Cardiac muscle cell (in vitro differentiated cells and primary cell): Measurements from ENCODE around the gene DEPDC5. TPM values are rescaled to one million over a fixed set of nuclear protein-coding genes. Genes with fewer than 3 reads are reported as not detected.

Source experiments
- DNase-seq, 2 donors: peaks; one replicate each; pipeline versions ENCODE4 v3.0.0 to v3.0.0-alpha.2; 2010 to 2017; ENCODE audit warnings: low read depth in 1 of 2, low spot score in 1 of 2
- H3K27ac ChIP-seq: fragments of 200-600 bp; sonication (generic); 2 replicates; pipeline ENCODE4 v1.5.1; 2016
- H3K27me3 ChIP-seq: fragments of 200-600 bp; sonication (generic); 2 replicates; pipeline ENCODE4 v1.6.0; 2016; ENCODE audit warnings: control low read depth
- H3K36me3 ChIP-seq: fragments of 200-600 bp; sonication (generic); 2 replicates; pipeline ENCODE4 v1.5.1; 2016; ENCODE audit warnings: control low read depth
- H3K4me1 ChIP-seq: fragments of 200-600 bp; sonication (generic); 2 replicates; pipeline ENCODE4 v1.8.1; 2017; ENCODE audit warnings: low read depth, mild to moderate bottlenecking, mixed run types
- H3K4me3 ChIP-seq: fragments of 200-600 bp; sonication (generic); 2 replicates; pipeline ENCODE4 v1.5.1; 2016; ENCODE audit warnings: mild to moderate bottlenecking
- H3K9me3 ChIP-seq: fragments of 200-600 bp; sonication (generic); 2 replicates; pipeline ENCODE4 v1.5.1; 2017; ENCODE audit warnings: low read depth, mild to moderate bottlenecking, control low read depth
- CTCF ChIP-seq: IDR thresholded peaks from 2 replicates; pipeline ENCODE4 v1.5.1; 2012; ENCODE audit warnings: low read depth, mild to moderate bottlenecking, low read length
- polyA plus RNA-seq: library from polyadenylated mRNA; unstranded; fragments of >200 nt; fragmentation: Nextera tagmentation; extraction: Ambion mirVana; gene quantifications from 2 replicates; pipeline ENCODE4 v1.2.1, GENCODE V29; 2016
- total RNA-seq: library from RNA; depleted of rRNA; stranded (reverse); fragments of >200 nt; gene quantifications from 2 replicates; pipeline ENCODE4 v1.2.3, GENCODE V29; 2016

Gene DEPDC5
- total and polyA plus RNA-seq, 2 experiments from 2014 or later: 18.2 to 30.6 TPM

- H3K9me3 ChIP-seq: no peaks in the 10 kb centered on the region
- peaks cover 45% of the 10 kb centered on the region for H3K36me3 ChIP-seq
- no peak overlapping the region for H3K27ac ChIP-seq
- peak in 1 of 2 donors; percentile 5 for DNase-seq
- H3K4me1 ChIP-seq: no peaks in the 10 kb centered on the region
- no peaks in the 10 kb centered on the region for H3K27me3 ChIP-seq
- no peak for TF ChIP-seq CTCF
- H3K4me3 ChIP-seq: no peak overlapping the region
Measured at GRCh38 chr22:31818481-31819392, 64.9 kb downstream of the DEPDC5 start.

GRCh38 chr22:31820655-31821054 is 66.8 kb downstream of the DEPDC5 start:
- Histone ChIP-seq H3K27me3 (no peaks in the 10 kb centered on the region), H3K36me3 (peaks cover 39% of the 10 kb centered on the region), H3K4me3 (no peak overlapping the region), H3K9me3 (no peaks in the 10 kb centered on the region), H3K27ac (no peak overlapping the region), H3K4me1 (no peaks in the 10 kb centered on the region)
- TF ChIP-seq CTCF: no peak
- no peak for DNase-seq

GRCh38 chr22:31821572-31821971 is 67.8 kb downstream of the DEPDC5 start:
- peaks cover 37% of the 10 kb centered on the region for H3K36me3 ChIP-seq
- H3K27me3 ChIP-seq: no peaks in the 10 kb centered on the region
- no peak for TF ChIP-seq CTCF
- H3K9me3 ChIP-seq: no peaks in the 10 kb centered on the region
- no peaks in the 10 kb centered on the region for H3K4me1 ChIP-seq
- no peak for DNase-seq
- H3K27ac ChIP-seq: no peak overlapping the region
- no peak overlapping the region for H3K4me3 ChIP-seq

GRCh38 chr22:31822523-31822922 is 68.7 kb downstream of the DEPDC5 start:
- no peak for DNase-seq
- Histone ChIP-seq H3K27me3 (no peaks in the 10 kb centered on the region), H3K4me1 (no peaks in the 10 kb centered on the region), H3K4me3 (no peak overlapping the region), H3K27ac (no peak overlapping the region), H3K9me3 (no peaks in the 10 kb centered on the region), H3K36me3 (peaks cover 37% of the 10 kb centered on the region)
- no peak for TF ChIP-seq CTCF

- H3K4me3 ChIP-seq: no peak overlapping the region
- H3K36me3 ChIP-seq: peaks cover 21% of the 10 kb centered on the region
- no peak for TF ChIP-seq CTCF
Measured at GRCh38 chr22:31825513-31825912, 71.7 kb downstream of the DEPDC5 start.

More at GRCh38 chr22:31825513-31825912, 71.7 kb downstream of the DEPDC5 start:
- no peak overlapping the region for H3K27ac ChIP-seq
- H3K4me1 ChIP-seq: peaks cover 11% of the 10 kb centered on the region
- no peaks in the 10 kb centered on the region for H3K27me3 ChIP-seq
- no peaks in the 10 kb centered on the region for H3K9me3 ChIP-seq
- DNase-seq: no peak
